OCI-LY3 (cell line): ENCODE results near the gene KCNIP4.

Source experiments
- EZH2phosphoT487 ChIP-seq: fragments of 200-600 bp; shearing (Covaris generic); IDR thresholded peaks from 2 replicates; pipeline ENCODE4 v1.6.1; 2018; ENCODE audit warnings: antibody characterized with exemption, mixed run types, low read depth
- TF ChIP-seq, protein P1 (sequence below): fragments of 200-600, 300-600 bp; sonication (generic); IDR thresholded peaks from 2 replicates; pipeline ENCODE4 v1.5.1; 2014; ENCODE audit warnings: antibody characterized with exemption, low read length, low read depth

DNA sequence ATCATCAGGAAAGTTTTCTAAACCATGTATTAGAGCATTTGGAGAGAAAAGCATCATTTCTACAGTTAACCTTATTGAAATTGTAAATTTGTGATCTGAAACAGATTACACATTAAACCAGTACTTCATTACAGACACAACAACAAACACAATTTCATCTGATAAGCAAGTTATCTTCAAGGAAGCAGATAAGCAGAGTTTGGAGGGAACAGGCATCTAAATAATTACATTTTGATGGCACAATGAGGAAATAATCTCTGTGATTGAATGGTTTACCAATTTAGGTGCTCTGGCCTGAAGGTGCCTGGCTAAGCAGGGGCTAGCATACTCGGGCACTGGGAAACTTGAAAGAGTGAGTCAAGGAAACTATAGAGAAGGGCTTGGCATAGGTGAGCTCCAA, 628.5 kb downstream of the KCNIP4 start:
- no peak for TF ChIP-seq EZH2phosphoT487
- TF ChIP-seq, protein P1, sequence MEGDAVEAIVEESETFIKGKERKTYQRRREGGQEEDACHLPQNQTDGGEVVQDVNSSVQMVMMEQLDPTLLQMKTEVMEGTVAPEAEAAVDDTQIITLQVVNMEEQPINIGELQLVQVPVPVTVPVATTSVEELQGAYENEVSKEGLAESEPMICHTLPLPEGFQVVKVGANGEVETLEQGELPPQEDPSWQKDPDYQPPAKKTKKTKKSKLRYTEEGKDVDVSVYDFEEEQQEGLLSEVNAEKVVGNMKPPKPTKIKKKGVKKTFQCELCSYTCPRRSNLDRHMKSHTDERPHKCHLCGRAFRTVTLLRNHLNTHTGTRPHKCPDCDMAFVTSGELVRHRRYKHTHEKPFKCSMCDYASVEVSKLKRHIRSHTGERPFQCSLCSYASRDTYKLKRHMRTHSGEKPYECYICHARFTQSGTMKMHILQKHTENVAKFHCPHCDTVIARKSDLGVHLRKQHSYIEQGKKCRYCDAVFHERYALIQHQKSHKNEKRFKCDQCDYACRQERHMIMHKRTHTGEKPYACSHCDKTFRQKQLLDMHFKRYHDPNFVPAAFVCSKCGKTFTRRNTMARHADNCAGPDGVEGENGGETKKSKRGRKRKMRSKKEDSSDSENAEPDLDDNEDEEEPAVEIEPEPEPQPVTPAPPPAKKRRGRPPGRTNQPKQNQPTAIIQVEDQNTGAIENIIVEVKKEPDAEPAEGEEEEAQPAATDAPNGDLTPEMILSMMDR: no peak
